HG02973 (cell line): ENCODE measurements around the gene BBLN.

ENCODE experiments used
- ATAC-seq: cut with Tn5 transposase; IDR thresholded peaks from one replicate; pipeline ENCODE4 v1.9.1; 2021; ENCODE audit warnings: moderate library complexity; ENCODE audit not compliant: unreplicated experiment

The BBLN gene

DNA sequence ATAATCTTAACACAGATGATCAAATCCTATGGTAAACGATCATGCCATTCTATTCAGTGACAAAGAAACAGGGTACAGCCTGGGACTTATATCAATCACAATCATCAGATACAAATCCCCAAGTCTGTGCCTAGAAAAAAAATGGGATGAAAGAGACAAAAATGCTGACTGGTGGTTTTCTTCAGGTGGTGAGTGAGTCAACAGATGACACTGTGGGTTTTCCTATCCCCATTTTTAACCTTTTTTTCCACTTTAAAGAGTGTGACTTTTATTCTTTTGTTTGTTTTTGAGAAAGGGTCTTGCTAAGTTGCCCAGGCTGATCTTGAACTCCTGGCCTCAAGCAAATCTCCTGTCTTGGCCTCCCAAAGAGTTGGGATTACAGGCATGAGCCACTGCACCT is 28.1 kb downstream of the BBLN start:
- ATAC-seq: no peak

DNA sequence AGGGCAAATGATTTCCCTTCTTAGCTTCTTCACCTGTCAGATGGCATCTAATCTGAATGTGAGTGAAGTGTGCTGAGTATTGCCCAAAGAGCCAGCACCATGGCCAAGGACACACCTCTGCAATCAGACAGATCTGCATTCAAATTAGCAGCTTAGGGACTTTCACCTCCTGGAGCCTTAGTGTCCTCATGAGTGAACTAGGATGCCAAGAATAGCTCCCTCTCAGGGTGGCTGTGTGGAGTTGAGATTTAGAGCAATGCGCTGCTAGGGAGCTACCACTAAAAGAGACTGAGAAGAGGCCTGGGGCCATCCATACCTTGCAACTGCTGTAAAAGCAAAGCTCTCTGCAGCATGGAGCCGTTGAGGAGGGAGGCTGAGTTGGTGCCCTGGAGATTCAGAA is 29.9 kb downstream of the BBLN start:
- no peak for ATAC-seq

DNA sequence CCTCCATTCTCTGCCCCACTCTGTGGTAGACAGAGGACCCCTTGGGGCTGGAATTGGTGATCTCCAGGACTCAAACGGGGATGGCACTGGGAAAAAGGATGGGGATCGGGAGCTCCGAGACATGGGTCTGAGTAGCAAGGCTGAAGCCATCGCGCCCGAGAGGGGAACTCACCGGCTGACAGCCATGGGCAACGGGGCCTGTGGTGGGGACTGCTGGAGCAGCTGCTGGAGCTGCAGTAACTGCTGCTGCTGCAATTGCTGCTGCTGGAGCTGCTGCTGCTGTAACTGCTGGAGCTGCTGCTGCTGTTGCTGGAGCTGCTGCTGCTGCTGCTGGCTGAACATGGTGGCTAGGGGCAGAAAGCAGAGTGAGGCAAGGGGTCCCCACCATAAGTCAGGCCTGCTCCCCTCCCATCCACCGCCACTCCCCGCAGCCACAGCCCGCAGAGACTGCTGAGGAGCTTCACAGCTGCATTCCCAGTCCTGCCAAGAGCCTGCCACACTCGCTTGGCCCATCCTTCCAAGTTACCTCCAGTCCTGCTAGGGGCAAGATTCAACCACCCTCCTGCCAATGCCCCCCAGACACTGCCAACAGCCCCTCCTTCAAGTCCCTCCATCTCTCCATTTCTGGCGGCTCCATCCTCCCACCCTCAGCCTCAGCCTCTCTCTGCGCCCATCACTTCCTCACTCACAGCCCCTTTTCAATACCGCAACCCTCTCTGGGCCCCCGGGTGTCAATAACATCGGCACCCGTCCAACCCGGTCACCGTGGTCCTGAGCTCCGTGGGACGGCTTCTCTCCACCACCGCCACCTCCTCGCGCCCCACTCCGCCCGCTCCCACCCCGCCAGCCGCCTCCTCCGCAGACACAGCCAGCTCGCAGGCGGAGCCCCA is 30.7 kb downstream of the BBLN start:
- peak; percentile 4 for ATAC-seq

DNA sequence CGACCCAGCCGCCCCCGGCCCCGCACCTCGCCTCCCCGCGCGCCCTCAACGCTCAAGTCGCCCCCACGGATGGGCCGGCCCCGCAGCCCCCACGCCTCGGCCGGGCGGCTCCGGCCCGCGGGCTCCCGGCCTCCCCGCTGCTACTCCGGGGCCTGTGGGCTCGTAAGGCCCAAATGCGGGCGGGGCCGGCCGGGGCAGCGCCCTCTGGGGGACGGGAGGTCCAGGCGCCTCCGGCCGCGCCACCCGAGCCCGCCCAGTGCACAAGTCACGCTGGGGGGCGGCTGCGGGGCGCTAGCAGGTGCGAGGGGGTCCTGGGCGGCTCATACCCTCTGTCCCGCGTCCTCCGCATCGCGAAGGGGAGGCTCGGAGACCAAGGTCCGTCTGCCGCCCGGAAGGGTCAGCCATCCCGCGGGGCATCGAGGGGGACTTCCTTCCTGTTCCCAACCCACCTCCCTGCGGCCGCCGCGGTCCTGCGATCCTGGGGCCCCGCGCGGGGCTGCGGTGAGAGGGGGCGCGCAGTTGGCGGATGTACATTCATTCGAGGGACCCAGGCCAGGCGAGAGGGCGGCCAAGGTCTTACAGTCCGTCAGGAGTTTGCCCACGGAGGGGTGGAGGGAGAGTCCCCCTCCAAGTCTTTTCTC is 31.5 kb downstream of the BBLN start, which contains the start of gene CIZ1:
Gene CIZ1 (minus strand): TSS at position 167 of the 641 bp plus-strand sequence. CDS start 715 bp downstream, outside the sequence.
- peak; percentile 76 for ATAC-seq

DNA sequence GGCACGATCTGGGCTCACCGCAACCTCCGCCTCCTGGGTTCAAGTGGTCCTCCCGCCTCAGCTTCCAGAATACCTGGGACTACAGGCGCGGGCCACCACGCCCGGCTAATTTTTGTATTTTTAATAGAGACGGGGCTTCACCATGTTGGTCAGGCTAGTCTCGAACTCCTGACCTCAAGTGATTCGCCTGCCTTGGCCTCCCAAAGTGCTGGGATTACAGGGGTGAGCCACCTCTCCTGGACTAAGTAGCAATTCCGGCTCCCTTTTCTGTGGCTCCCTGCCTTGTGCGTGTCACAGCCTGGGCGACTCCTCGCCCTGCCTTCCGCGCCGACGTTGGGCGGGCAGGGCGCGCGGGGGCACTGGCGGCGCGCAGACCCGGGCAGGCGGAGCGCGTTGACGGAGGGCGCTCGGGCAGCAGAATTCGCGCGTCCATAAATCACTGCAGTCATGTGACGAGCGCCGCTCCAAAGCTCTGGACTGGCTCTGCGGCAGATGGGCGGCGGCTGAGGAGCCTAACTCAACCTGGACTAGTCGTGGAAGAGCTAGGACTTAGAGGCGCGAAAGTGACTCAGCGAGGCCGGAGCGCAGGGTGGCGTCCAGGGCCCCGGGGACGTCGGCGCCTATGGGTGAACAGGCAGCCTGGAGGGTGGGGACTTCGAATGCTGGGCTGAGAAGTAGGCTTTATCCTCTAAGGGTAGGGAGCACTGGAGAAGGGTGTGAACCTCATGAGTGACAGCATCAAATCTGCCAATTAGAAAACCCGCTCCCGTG is 32.7 kb downstream of the BBLN start:
- ATAC-seq: no peak

DNA sequence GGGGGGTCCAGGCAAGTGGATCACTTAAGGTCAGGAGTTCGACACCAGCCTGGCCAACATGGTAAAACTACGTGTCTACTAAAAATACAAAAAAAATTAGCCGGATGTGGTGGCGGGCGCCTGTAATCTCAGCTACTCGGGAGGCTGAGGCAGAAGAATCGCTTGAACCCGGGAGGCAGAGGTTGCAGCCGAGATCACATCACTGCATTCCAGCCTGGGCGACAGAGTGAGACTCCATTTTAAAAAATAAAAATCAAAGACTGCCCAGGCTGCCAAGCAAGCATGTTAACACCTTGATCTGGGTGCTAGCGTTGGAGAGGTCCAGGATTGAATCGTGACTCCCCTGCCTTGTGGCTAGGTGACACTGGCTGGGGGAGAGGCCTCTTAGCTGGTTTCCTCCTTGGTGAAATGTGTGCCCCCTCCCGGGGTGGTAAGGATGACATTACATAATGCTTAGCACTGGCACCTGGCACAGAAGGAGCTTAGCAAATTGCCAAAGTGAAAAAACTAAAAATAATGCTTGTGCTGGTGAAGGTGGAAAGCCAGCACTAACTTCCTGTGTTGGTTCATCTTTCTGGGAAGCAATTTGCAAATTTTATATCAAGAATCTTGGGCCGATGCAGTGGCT is 33.5 kb downstream of the BBLN start:
- ATAC-seq: no peak

DNA sequence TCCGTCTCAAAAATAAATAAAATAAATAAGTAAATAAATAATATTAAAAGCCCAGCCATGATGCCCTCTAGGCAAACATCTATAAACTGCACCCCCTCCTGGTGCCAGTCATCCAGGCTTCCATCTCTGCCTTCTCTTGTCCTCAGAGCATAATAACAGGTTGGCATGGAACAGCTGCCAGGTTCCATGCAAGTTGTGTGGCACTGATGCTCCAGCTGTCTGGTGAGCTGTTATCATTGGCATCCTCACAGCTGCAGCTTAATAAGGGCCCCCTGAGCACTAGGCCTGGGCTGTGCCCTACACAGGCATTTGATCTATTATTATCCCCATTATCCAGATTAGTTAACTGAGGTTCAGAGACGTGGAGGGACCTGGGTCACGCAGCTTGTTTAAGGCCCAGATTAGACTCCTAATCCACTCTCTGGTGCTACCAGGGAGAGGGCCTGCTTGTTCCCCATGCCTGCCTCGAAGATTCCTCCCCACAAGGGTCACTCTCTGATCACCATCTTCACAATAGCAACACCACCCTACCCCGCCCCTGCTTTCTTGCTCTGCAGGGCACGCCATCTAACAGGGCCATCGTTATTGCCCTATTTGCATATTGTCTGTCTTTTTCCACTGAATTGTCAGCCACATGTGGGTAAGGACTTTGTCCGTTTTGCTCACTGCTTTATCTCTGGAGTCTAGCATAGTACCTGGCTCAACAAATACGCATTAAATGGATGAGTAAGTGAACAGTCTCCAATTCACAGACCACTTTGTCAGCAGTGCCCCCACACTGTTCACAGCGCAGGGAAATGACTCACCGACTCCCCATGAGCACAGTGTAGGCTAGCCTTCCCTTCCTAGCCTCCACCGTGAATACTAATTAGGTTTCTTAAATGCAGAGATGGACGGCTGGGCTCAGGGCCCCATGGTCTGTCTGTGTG is 41.6 kb downstream of the BBLN start:
- ATAC-seq: no peak

DNA sequence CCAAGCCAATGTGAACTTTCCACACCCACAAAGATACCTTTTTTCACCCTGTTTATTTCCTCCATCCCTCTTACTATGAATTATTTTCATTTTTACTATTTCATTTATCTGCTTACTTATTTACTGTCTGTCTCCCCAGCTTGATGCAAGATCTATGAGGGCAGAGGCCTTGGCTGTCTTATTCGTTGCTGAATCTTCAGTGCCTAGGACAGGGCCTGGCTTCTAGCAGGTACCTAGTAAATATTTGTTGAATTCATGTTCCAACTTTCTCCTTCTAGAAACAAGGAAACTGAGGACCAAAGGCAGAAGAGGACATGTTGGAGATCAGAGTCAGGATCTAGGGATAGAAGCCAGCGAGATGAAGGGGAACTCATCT is 42.6 kb downstream of the BBLN start:
- no peak for ATAC-seq

DNA sequence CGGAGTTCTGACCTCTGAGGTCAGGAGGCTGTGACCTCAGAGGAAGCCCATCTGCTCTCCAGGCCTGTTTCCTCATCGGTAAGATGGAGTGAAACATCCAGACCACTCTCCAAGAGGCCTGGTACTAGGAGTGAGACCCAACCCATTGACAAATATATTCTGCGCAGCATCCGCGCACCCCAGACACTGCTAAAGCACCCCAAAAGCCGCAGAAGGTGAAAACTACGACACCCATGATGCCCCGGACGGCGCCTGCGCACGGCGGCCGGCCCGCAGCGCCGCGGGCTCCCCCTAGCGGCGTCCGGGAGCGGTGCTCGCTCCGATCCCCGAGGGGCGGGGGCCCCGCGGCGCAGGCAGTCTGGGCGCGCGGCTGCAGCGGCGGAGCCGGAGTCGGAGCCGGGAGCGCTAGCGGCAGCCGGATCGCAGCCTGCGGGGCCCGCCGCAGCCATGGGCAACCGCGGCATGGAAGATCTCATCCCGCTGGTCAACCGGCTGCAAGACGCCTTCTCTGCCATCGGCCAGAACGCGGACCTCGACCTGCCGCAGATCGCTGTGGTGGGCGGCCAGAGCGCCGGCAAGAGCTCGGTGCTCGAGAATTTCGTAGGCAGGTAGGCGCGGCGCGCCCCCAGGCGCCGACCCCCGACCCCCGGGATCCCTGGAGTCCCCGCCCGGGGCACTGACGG is 43.1 kb downstream of the BBLN start, which contains the start of gene DNM1:
Gene DNM1 (plus strand): TSS at position 356 of the 683 bp plus-strand sequence. CDS start 92 bp downstream, at position 448.
- ATAC-seq: peak; percentile 62

DNA sequence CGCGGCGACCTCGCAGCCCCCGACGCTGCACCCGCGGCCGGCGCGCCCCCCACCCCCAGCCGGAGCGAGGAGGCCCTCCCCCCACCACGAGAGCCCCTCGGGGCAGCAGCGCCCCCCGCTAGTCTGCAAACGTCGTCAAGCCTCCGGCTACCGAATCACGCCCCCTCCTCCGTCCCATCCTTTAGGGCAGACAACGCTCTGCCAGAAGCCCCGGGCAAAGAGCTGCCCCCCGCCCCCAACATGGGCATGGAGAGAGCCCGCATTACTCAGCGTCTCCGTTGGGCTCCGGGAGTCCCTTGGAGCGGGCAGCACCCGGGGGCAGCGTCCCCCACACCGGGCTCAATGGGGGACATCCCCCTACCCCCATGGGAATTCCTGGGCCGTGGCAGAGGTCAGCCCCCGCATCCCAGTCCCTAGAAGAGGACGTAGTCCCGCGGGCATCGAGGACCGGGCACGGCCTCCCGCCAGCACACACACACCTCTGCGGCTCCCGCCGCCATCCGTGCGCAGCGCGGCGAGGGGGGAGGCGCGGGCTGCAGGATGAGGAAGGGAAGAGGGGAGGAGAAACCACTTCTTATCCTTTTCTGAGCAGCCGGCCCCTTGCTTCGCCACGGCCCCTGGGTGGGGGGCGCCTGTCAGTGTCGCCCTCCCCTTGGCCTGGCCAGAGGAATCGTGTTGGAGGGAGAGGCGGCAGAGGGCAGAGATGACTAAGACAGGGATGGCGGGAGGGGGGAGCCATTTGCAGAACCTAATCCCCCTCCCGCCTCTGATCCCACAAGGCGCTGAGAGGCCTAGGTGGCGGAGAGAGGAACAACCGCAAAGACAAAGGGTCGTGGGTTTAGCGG is 43.9 kb downstream of the BBLN start:
- no peak for ATAC-seq

DNA sequence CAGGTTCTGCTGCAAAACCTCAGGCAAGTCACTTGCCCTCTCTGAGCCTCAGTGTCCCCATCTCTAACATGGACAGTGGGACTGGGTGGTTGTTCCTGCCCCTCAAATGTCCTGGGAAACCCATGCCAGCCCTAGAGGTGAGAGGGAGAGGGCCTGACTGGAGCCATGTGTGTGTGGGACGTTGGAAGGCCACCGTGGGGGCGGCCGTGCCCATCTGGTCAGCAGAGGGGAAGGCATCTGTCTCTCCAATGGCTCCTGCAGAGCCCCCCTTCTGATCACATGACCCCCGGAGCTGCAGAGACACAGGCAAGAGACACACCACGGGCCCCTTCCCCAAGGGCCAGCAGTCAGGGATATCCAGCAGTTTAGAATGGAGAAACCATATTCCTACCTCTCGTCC is 44.8 kb downstream of the BBLN start:
- no peak for ATAC-seq

DNA sequence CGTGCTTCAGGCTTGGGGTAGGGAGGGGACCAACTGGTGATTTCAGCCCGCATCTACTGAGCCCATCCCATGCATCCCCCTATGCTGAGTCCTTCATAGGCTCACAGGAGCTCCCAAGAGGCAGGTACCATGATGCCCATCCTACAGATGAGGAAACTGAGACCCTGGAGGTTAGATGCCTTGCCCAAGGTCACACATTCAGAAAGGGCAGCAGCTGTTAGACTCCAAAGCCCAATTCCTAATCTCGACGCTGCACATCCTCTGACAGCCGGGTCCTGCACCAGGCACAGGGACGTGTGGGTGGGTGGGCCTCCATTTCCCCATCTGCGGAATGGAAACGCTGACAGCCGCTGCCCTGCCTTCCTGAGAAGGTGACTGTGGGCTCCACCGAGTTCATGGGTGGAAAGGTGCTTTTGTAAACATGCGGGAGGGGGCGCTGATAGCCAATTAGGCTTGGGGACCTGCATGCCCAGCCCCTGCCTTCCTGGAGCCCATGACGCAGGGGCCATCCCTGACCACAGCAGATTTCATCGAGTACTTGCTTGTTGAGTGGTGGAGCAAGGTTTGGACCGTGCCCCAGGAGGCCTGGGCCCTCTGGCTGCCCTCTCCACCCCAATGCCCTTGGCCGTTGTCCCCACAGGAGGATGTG is 45.4 kb downstream of the BBLN start:
- ATAC-seq: no peak

DNA sequence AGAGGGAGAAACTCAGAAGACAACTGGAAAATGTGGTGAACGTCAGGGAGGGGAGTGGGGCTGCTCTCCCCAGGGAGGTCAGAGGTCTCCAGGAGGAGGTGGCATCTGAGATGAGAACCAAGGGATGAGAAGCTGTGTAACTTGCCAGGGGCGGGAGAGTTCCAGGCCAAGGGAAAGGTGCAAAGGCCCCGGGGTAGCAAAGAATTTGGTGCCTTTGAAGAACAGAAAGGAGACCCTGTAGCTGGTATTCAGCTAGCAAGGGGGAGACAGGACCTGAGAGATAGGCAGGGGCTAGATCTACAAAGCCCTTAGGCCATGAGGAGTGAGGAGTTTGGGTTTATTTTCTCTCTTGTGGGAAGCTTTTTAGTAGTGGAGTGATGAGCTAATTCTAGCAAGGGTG is 46.4 kb downstream of the BBLN start:
- ATAC-seq: no peak

DNA sequence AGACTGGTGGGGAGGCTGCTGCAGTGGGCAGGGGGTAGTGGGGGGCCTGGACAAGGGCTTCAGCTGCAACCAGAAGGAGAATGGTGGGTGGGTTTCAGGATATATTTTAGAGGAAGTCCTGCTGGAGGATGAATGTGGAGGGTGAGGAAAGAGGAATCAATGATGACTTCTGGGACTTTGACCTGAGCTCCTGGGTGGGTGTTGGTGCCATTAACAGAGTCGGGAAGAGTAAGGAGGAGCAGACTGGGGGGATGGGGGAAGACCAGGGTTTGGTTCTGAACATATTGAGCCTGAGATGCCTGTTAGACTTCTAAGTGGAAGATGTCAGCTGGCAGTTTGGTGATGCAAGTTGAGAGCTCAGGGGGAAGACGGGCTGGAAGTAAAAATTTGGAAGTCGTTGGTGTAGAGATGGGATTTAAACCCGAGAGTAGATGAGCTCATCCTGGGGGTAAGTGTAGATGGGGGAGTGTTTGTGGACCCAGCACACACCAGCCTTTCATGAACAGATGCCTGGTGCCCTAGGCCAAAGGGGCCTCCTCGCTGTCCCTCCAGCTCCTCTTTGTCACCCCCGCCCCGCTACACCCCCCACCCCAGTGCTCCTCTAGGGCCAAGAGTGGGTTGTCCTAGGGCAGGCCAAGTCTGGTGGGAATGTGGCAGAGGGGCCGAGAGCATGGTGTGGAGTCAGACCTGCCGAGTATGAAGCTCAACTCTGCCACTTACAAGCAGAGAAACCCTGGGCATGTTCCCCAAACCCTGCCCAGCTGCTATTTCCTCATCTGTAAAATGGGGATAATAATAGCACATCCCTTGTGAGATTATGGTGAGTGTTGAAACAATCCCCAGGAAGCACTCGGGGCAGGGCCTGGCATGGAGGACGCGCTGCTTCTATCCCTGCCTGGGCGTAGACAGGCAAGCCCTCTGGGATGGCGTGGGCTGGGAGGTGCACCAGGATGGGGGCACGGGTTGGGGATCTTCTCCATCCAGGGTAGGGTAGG is 47.1 kb downstream of the BBLN start:
- ATAC-seq: no peak

DNA sequence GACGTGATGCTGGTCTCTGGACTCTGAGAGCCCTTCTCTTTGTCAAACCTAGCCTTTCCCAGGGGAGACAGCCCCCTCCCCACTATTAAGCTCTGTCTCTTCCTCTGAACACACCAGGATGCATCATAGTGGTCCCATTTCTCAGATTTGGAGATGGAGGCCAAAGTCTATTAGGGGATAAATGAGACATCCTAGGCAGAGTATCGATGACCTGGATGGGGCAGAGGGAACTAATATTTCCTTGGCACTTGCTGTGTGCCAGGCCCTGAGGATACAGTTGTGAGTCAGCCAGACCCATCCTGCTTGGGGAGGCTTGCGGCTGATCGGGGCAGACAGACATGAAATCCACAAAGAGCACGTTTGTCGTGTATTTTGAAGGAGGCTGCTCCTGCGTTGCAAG is 48.3 kb downstream of the BBLN start:
- ATAC-seq: no peak

DNA sequence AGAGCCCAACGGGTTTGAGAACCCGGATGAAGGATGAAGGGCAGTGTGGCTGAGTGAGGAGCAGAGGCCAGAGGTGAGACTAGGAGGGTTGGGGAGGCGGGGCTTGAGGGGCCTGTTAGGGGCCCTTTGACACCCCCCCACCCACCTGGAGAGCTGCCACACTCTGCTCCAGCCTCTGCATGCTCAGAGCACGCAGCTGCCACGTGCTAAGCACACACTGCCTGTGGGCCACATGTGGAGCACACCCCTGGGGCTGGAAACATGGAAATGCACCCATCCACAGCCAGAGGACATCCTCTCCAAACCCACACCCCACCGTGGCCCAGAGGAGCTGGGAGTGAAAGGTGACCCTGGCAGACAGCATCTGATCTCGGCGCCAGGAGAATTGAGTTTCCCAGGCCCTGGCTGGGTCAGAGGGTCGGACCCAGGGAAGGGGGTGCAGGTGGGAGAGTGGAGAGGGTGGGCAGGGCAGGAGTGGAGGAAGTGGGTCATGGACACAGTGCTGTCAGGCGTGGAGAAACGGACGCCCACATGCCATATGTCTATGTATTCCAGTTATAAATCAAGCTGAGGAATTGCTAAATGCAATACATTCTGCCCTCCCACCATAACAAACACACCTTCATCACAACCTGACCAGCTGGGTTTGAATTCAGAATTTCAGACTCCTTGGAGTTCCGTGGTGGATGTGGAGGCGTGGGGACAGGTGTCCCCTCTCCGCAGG is 49.0 kb downstream of the BBLN start:
- ATAC-seq: no peak
